Forelimb muscle (tissue), 1 donor: ENCODE data around the gene LPP. TPM values are rescaled to one million over a fixed set of nuclear protein-coding genes. Genes with fewer than 3 reads are reported as not detected.
"Not testable (repeated sequence)": the region's sequence is repeated elsewhere in the genome, so short reads cannot be mapped to it uniquely, and the experiment has no call there.

Source experiments
- DNase-seq: peaks from one replicate; pipeline ENCODE4 v3.0.0-alpha.2; 2013; ENCODE audit warnings: low read depth
- polyA plus RNA-seq: library from polyadenylated mRNA; unstranded; fragments of 120-200 nt; gene quantifications from one replicate; pipeline ENCODE4 v1.2.1, GENCODE V29; 2013; ENCODE audit not compliant: insufficient read length

The LPP gene
- polyA plus RNA-seq, 1 donor, result 12.4 TPM

DNA sequence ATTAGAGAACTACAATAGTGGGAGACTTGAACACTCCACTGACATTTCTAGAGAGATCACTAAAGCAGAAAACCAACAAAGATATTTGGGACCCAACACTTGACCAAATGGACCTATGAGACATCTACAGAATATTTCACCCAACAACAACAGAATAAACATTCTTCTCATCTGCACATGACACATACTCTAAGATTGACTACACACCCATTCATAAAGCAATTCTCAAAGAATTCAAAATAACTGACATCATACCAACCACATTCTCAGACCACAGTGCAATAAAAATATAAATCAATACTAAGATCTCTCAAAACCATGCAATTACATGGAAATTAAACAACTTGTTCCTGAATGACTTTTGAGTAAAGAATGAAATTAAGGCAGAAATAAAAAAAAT is 473.7 kb downstream of the LPP start:
- DNase-seq, result no peak

DNA sequence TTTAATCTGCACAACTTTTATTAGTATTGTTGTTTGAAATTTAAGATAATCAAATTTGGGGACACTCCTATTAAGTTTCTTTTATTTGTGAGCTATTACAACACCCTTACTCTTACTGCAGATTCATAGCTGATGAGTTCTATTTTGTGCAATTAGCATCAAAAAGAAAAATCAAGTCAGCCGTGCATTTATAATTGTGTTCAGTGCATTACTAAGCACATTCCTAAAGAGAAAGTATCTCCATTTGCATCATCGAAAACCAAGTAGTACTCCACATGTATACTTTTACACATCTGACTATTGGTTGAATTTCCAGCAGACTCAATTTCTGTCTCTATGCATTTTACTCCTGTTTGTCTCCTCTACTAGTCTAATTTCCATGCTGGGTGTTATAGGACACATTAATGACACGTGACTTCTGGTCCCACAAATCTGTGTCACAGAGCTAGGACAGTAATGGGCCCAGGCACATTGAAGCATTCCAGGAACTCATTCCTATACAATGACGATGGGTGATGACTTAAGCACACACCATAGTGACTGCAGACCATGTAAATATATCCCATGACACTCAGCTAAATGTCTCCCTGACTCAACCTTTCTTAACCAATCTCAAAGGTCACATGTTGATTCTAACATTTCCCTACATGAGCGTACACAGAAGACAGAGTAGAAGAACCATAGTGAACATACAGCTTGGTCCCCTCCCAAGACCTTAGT is 477.5 kb downstream of the LPP start:
- no peak for DNase-seq

DNA sequence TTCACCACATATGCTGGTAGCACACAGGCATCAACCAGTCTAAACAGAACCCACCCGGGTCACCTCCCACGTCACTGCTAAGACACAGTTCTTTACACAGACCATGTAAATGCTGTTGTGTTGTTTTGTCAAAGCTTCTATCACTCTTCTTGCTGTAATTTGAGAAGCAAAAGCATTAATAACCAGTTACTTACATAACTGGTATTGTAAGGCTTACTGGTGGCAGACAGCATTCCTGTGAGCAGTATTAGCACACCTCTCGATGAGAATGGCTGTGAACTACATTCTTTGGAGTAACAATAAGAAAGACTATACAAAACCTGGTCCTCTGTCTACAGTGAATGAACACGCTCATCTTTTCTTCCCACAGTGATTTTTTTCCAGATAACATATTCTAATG is 479.2 kb downstream of the LPP start:
- no peak for DNase-seq

DNA sequence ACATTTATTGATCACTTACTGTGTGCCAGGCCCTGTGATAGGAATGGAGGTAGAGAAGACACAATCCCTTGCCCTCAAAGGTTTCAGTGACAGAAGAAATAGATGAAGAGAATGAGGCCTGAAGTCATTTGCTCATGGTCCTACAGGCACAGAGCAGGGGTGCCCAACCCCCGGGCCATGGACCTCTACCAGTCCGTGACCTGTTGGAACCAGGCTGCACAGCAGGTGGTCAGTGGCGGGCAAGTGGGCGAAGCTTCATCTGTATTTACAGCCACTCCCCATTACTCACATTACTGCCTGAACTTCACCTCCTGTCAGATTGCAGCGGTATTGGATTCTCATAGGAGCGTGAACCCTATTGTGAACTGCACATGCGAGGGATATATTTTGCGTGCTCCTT is 480.3 kb downstream of the LPP start:
- DNase-seq, result no peak

- DNase-seq, result no peak
Observed at GRCh38 chr3:188635258-188636042, 481.5 kb downstream of the LPP start.

DNA sequence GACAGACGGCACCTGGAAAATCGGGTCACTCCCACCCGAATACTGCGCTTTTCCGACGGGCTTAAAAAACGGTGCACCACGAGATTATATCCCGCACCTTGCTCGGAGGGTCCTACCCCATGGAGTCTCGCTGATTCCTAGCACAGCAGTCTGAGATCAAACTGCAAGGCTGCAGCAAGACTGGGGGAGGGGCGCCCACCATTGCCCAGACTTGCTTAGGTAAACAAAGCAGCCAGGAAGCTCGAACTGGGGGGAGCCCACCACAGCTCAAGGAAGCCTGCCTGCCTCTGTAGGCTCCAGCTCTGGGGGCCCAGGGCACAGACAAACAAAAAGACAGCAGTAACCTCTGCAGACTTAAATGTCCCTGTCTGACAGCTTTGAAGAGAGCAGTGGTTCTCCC is 482.3 kb downstream of the LPP start:
- not testable (repeated sequence) for DNase-seq

DNA sequence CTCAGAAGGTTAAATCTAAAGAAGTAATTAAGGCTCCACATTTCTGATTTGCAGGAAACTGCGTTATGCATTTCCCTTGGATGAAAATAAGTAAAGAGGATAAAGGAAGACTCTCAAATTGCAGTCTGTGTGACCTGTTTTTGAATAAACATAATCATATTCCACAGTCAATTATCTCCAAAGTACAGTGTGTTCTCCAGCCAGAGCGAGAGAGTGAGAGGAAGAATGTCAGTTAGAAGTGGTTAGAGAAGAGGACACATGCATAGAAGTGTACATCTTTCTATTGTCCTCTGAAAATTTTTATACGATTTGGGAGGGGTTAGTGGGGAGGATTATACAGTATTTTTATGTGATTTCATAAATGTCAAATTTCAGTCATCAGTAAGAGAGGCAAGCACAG is 487.1 kb downstream of the LPP start:
- DNase-seq, result no peak

- no peak for DNase-seq
Observed at GRCh38 chr3:188643736-188644135, 489.8 kb downstream of the LPP start.

- DNase-seq, result no peak
Observed at GRCh38 chr3:188646592-188646991, 492.6 kb downstream of the LPP start.

DNA sequence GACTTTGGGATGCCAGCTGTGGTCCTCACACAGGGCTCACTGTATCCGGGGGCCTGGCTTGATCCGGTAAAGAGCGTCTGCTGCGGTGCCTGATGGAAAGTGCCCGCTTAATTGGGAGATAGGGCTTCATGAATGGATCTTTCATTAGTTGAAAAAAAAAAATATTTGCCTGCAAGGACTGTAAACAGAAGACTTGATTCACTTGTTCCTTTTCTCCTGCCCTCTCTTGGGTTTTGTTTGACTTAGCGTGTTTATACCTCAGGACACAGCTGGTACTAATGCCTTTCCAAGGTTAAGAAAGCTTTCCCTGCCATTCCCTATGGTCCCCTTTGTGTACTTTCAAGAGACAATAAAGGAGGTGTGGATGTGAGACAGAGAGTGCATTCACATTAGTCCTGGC is 493.3 kb downstream of the LPP start:
- DNase-seq, result no peak

GRCh38 chr3:188649521-188649920 is 495.6 kb downstream of the LPP start:
- no peak for DNase-seq

DNA sequence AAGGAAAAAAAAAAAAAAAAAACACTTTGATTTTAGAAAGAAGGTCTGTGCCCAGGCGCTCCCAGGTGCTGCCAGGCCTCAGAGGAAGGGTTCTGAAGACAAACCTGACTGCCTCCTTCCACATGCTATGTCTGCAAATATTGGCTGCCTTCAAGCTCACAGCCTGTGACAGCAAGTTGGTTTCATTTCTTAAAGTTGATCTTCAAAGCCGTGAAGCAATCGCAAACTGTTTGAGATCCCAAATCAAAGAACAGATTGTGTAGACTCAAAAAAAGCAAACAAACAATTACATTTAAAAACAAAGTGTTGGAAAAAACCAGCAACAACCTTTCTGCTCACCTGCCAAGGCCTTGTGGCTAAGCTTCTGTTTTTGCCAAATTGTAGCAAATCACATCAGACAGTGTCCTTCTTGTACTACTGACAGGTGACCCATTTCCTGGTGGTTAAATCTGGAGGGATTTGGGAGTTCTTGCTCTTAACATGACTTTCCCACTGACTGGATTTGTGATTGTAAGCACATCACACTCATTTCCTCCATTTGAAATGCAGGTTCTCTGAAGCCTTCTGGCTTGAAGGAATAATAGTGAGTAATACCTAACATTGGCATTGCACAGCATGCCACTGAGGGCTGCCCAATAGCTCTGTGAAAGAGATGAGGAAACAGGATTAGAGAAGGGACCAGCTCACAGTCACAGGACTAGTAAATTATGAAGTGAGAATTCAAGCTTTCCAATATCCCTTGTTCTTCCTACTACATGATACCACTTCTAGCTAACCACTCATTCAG is 502.4 kb downstream of the LPP start:
- DNase-seq, result no peak

DNA sequence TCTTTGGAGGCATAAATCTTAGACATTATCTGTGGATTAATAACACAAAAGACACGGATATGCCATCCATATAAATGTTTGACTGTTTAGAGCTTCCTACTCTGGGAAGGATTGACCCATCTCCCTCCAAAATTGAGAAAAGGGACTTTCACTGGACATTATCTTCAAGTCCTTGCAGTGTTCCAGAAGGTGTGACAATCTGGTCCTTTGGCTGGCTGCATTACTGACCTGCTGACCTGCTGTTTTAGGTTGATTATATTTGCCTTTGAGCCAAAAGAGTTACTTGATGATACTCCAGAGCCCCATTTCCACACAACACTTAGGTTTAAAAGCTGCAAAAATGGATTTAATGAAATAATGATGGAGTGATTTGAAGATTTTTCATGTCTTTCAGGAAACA is 504.6 kb downstream of the LPP start:
- no peak for DNase-seq

DNA sequence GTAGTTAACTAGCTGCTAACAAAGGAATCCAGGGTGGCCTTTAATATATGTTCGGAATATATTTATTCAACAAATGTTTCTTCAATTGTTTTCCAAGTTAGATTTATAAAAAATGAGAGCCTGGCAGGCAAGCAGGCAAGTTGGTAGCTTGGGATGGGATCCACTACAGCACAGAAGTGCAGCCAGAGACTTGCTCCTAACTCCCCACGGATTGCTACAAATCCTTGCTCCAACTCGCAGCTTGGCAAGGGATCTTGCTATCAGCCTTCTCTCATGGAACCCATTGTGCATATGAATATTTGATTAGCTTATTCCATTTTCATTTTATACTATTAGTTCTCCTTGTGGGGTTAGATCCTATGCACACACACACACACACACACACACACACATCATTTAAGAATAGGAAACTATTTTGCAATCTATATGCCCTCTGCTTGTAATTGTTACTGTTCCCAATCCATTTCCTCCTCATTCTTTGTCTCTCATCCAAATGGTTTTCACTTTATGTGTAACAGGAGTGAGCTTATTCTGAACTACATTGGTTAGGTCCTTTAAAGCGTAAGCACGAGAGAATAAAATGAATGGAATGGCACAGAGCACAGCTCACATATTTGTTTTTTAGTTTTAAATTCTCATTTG is 505.6 kb downstream of the LPP start:
- no peak for DNase-seq

- no peak for DNase-seq
Observed at GRCh38 chr3:188660415-188660814, 506.5 kb downstream of the LPP start.

DNA sequence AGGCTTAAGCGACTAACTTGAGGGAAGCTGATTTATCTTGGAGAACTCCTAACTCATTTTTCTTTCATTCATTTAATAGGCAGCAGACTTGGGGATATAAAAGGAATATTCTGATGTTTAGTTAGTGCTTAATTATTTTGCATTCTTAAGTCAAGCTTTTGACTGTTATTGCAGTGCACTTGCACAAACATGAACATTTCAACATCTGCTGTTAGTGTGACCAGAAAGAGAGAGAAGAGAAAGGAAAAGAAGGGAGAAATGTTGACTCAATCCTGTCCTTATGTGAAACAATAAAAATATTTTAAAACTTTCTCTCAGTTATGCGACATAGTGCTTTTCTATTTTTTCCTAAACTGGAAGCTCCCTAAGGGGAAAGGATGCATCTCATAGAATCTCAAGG is 507.8 kb downstream of the LPP start:
- DNase-seq, result no peak

- DNase-seq, result no peak
Observed at GRCh38 chr3:188662214-188662613, 508.3 kb downstream of the LPP start.

- DNase-seq, result no peak
Observed at GRCh38 chr3:188662795-188663194, 508.8 kb downstream of the LPP start.

DNA sequence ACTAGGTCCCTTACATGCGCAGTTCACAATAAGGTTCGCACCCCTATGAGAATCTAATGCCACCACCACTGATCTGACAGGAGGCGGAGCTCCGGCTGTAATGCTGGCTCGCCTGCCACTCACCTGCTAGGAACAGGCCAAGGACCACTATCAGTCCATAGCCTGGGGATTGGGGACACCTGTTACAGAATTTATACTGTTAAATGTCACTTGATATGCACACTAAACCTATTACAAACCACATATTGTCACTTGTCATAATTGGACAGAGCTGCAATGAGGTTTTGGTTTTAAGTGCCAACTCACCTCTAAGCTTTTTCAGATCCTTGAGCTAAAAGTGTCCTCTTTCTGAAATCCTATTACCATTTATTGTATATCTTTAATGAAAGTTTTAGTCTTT is 509.9 kb downstream of the LPP start:
- DNase-seq, result no peak

DNA sequence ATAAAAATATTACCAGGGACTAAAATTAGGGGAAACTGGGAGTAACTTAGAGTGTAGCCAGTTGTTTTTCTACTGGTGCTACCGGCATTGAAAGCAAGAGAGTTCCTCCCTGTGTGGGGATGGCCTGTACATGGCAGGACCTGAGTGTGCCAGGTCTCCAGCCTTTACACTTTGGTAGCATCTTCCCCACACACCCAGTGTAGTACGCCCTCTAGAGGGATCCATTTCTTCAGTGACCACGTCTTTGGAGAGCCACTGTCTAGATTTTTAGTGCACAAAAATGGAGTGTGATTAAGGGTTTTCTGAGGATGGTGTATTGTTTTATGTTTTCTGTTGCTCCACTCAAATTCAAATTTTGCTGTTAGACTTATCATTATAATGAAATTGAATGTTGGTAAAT is 510.8 kb downstream of the LPP start:
- no peak for DNase-seq

- DNase-seq, result no peak
Observed at GRCh38 chr3:188667926-188668325, 514.0 kb downstream of the LPP start.

DNA sequence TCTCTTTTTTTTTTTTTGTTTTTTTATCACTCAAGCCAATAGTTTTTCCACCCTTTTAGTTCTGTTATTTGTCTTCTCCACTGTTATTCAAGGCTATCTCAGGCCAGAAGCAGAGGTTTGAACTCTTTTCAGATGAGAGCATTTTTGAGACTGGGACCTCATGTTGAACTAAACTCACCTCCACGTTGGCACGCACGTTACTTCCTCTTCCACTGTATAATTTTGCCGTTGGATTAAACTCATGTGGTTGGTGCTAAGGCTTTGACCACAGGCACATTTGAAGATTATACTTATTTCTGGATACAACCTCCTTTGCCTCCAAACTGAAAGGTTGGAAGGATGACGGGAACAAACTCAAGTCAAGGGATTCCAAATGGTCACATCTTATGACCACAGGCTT is 516.5 kb downstream of the LPP start:
- DNase-seq, result no peak
